OCI-LY3 (cell line): ENCODE measurements around the gene MSMB.

Experiments used
- H2AFZ ChIP-seq: fragments of 200-600, 300-600 bp; shearing (Covaris generic); 2 replicates; pipeline ENCODE4 v1.6.0; 2014; ENCODE audit warnings: antibody characterized with exemption, low read depth, low read length
- H3K27ac ChIP-seq: fragments of 200-600, 300-600 bp; sonication (generic); 2 replicates; pipeline ENCODE4 v1.5.1; 2014; ENCODE audit warnings: mild to moderate bottlenecking, low read length, moderate library complexity, mixed read lengths
- H3K27me3 ChIP-seq: fragments of 200-600, 300-600 bp; sonication (generic); 2 replicates; pipeline ENCODE4 v1.6.1; 2014; ENCODE audit warnings: low read depth, low read length, mixed read lengths
- H3K36me3 ChIP-seq: fragments of 200-600, 300-600 bp; sonication (generic); replicated peaks from 2 replicates; pipeline ENCODE3; 2014; ENCODE audit warnings: low read depth, low read length, mixed read lengths
- H3K4me1 ChIP-seq: fragments of 300-600, 200-600 bp; sonication (generic); 2 replicates; pipeline ENCODE4 v1.6.1; 2014; ENCODE audit warnings: low read length, mixed read lengths
- H3K4me2 ChIP-seq: fragments of 200-600, 300-600 bp; sonication (generic); 2 replicates; pipeline ENCODE4 v1.6.1; 2014; ENCODE audit warnings: low read length, mixed read lengths
- H3K4me3 ChIP-seq: fragments of 300-600, 200-600 bp; sonication (generic); 2 replicates; pipeline ENCODE4 v1.5.1; 2014; ENCODE audit warnings: antibody characterized with exemption, mild to moderate bottlenecking, low read length, moderate library complexity
- H3K79me2 ChIP-seq: fragments of 300-600, 200-600 bp; shearing (Covaris generic); 2 replicates; pipeline ENCODE4 v1.6.1; 2014; ENCODE audit warnings: mild to moderate bottlenecking, low read length, mixed read lengths
- H3K9ac ChIP-seq: fragments of 300-600, 200-600 bp; shearing (Covaris generic); 2 replicates; pipeline ENCODE4 v1.6.0; 2014; ENCODE audit warnings: mild to moderate bottlenecking, low read length, moderate library complexity
- H3K9me3 ChIP-seq: fragments of 200-600, 300-600 bp; shearing (Covaris generic); 2 replicates; pipeline ENCODE4 v1.6.1; 2014; ENCODE audit warnings: low read length, mixed read lengths; ENCODE audit not compliant: insufficient read depth
- H4K20me1 ChIP-seq: fragments of 200-600, 300-600 bp; sonication (generic); 2 replicates; pipeline ENCODE4 v1.6.1; 2016; ENCODE audit warnings: low read length, mixed read lengths; ENCODE audit not compliant: insufficient read depth
- EZH2phosphoT487 ChIP-seq: fragments of 200-600 bp; shearing (Covaris generic); IDR thresholded peaks from 2 replicates; pipeline ENCODE4 v1.6.1; 2018; ENCODE audit warnings: antibody characterized with exemption, mixed run types, low read depth
- TF ChIP-seq, protein P1 (sequence below): fragments of 200-600, 300-600 bp; sonication (generic); IDR thresholded peaks from 2 replicates; pipeline ENCODE4 v1.5.1; 2014; ENCODE audit warnings: antibody characterized with exemption, low read length, low read depth

Gene MSMB

GRCh38 chr10:46026106-46026505, 20.0 kb downstream of the MSMB start:
- H4K20me1 ChIP-seq = peaks cover 38% of the 10 kb centered on the region
- H3K4me2 ChIP-seq = no peak overlapping the region
- H3K27me3 ChIP-seq = no peaks in the 10 kb centered on the region
- TF ChIP-seq EZH2phosphoT487 = no peak
- TF ChIP-seq, protein P1, sequence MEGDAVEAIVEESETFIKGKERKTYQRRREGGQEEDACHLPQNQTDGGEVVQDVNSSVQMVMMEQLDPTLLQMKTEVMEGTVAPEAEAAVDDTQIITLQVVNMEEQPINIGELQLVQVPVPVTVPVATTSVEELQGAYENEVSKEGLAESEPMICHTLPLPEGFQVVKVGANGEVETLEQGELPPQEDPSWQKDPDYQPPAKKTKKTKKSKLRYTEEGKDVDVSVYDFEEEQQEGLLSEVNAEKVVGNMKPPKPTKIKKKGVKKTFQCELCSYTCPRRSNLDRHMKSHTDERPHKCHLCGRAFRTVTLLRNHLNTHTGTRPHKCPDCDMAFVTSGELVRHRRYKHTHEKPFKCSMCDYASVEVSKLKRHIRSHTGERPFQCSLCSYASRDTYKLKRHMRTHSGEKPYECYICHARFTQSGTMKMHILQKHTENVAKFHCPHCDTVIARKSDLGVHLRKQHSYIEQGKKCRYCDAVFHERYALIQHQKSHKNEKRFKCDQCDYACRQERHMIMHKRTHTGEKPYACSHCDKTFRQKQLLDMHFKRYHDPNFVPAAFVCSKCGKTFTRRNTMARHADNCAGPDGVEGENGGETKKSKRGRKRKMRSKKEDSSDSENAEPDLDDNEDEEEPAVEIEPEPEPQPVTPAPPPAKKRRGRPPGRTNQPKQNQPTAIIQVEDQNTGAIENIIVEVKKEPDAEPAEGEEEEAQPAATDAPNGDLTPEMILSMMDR = no peak
- H3K4me3 ChIP-seq = no peak overlapping the region
- peaks cover 88% of the 10 kb centered on the region for H3K79me2 ChIP-seq
- no peak overlapping the region for H3K27ac ChIP-seq
- H2AFZ ChIP-seq = no peak overlapping the region
- no peaks in the 10 kb centered on the region for H3K36me3 ChIP-seq
- H3K4me1 ChIP-seq = peaks cover 10% of the 10 kb centered on the region
- no peak overlapping the region for H3K9ac ChIP-seq
- H3K9me3 ChIP-seq = no peaks in the 10 kb centered on the region

- no peak overlapping the region for H3K4me3 ChIP-seq
- peaks cover 44% of the 10 kb centered on the region for H4K20me1 ChIP-seq
- H3K9me3 ChIP-seq = no peaks in the 10 kb centered on the region
- H3K4me1 ChIP-seq = peaks cover 11% of the 10 kb centered on the region
- no peak overlapping the region for H3K4me2 ChIP-seq
- no peak overlapping the region for H3K27ac ChIP-seq
- H3K36me3 ChIP-seq = no peaks in the 10 kb centered on the region
- no peak overlapping the region for H3K9ac ChIP-seq
- no peaks in the 10 kb centered on the region for H3K27me3 ChIP-seq
- TF ChIP-seq EZH2phosphoT487 = no peak
- TF ChIP-seq, protein P1 = no peak
- no peak overlapping the region for H2AFZ ChIP-seq
- peaks cover 95% of the 10 kb centered on the region for H3K79me2 ChIP-seq
Observed at GRCh38 chr10:46025406-46025805, 20.7 kb downstream of the MSMB start.

- Histone ChIP-seq H3K36me3 (no peaks in the 10 kb centered on the region), H3K4me3 (no peak overlapping the region), H2AFZ (no peak overlapping the region), H3K79me2 (peaks cover 95% of the 10 kb centered on the region), H3K9me3 (no peaks in the 10 kb centered on the region), H3K27me3 (no peaks in the 10 kb centered on the region), H3K9ac (no peak overlapping the region), H3K27ac (no peak overlapping the region), H3K4me1 (peaks cover 16% of the 10 kb centered on the region), H3K4me2 (no peak overlapping the region), H4K20me1 (peaks cover 48% of the 10 kb centered on the region)
- TF ChIP-seq EZH2phosphoT487 = no peak
- TF ChIP-seq, protein P1 = no peak
Observed at GRCh38 chr10:46024948-46025347, 21.1 kb downstream of the MSMB start.

- peaks cover 95% of the 10 kb centered on the region for H3K79me2 ChIP-seq
- H3K4me2 ChIP-seq = peak overlapping the region; percentile 54
- peak overlapping the region; percentile 77 for H3K4me3 ChIP-seq
- peak overlapping the region; percentile 13; the same call in 1 of the 2 replicates for H3K9ac ChIP-seq
- no peak overlapping the region for H3K27ac ChIP-seq
- H3K4me1 ChIP-seq = peaks cover 21% of the 10 kb centered on the region
- H2AFZ ChIP-seq = no peak overlapping the region
- no peaks in the 10 kb centered on the region for H3K9me3 ChIP-seq
- TF ChIP-seq, protein P1 = no peak
- no peak for TF ChIP-seq EZH2phosphoT487
- H3K36me3 ChIP-seq = peaks cover 4% of the 10 kb centered on the region
- H3K27me3 ChIP-seq = no peaks in the 10 kb centered on the region
- H4K20me1 ChIP-seq = peaks cover 54% of the 10 kb centered on the region
Observed at GRCh38 chr10:46022978-46023702, 22.9 kb downstream of the MSMB start.
